Breast epithelium (tissue), 3 donors: ENCODE measurements around the gene RILP.

ENCODE experiments used
- CTCF ChIP-seq, 3 donors: fragments of 450-650 bp; IDR thresholded peaks; one replicate each; pipeline ENCODE4 v1.5.1; 2016 to 2017; ENCODE audit warnings: antibody characterized with exemption in 3 of 3, mild to moderate bottlenecking in 3 of 3, moderate library complexity in 3 of 3
- POLR2A ChIP-seq: fragments of 450-650 bp; IDR thresholded peaks from one replicate; pipeline ENCODE4 v1.6.1; 2016; ENCODE audit warnings: antibody characterized with exemption, mild to moderate bottlenecking, moderate library complexity

GRCh38 chr17:1646199-1646875 lies 3.3 kb downstream of the RILP start:
- TF ChIP-seq CTCF (IDR thresholded peaks at IDR 0.05) (no peak), POLR2A (no peak)
